Uterus (tissue), 2 donors: ENCODE results near the gene HAS3.

Experiments
- CTCF ChIP-seq, 4 experiments: fragments of 200-600 bp in 2 of 4; fragments of 450-650 bp in 2 of 4; sonication (generic) in 2 of 4; IDR thresholded peaks; one replicate each; pipeline ENCODE4 v1.5.1; 2016 to 2019; ENCODE audit warnings: antibody characterized with exemption in 4 of 4, mild to moderate bottlenecking in 2 of 4, moderate library complexity in 1 of 4
- POLR2A ChIP-seq, 2 donors: fragments of 450-650 bp; IDR thresholded peaks; one replicate each; pipeline ENCODE4 v1.6.1; 2016; ENCODE audit warnings: antibody characterized with exemption in 2 of 2, mild to moderate bottlenecking in 1 of 2, moderate library complexity in 1 of 2

DNA sequence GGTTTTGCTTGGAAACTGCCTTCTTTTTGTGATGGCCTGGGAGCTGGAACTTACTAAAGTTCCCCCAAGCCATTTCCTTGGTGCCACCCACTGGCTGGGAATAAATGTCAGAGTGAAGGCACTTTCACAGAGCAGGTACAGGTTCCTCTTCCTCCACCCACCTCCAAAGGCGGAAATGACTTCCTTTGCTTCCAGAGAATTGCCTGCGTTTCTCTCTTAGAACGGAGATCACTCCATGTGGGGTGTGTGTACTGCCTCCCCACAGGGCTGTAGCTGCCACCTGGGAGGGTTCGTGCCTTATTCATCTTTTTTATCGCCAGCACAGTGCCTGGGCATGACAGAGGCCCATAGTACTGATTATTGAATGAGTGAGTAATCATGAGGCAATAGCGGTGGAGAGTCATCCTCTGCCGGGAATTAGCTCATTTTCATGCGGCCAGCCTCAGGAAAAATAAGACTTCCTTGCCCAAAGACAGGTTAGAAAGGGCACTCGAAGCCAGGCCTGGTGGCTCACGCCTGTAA is 32.2 kb upstream of the HAS3 start:
- TF ChIP-seq POLR2A (IDR thresholded peaks at IDR 0.05) (no peak), CTCF (IDR thresholded peaks at IDR 0.05) (no peak)
